RPMI8226 (cell line): ENCODE data around the gene NUP93.
"Not testable (repeated sequence)": the region's sequence is repeated elsewhere in the genome, so short reads cannot be mapped to it uniquely, and the experiment has no call there.

ENCODE experiments used
- DNase-seq: peaks from one replicate; pipeline ENCODE4 v3.0.0-alpha.2; 2015

NUP93 gene

GRCh38 chr16:56852968-56853367 lies 123.0 kb downstream of the NUP93 start:
- no peak for DNase-seq

- no peak for DNase-seq
These were observed 125.3 kb downstream of the NUP93 start for GRCh38 chr16:56855201-56855600.

GRCh38 chr16:56855946-56856345 lies 126.0 kb downstream of the NUP93 start:
- DNase-seq, result no peak

GRCh38 chr16:56856876-56857447 lies 127.0 kb downstream of the NUP93 start:
- no peak for DNase-seq

GRCh38 chr16:56858374-56858773 lies 128.4 kb downstream of the NUP93 start:
- no peak for DNase-seq

GRCh38 chr16:56859636-56860035 lies 129.7 kb downstream of the NUP93 start:
- no peak for DNase-seq

- DNase-seq, result peak; percentile 87
These were observed 130.5 kb downstream of the NUP93 start for GRCh38 chr16:56860226-56861020.

GRCh38 chr16:56861092-56861610 lies 131.2 kb downstream of the NUP93 start:
- DNase-seq, result no peak

GRCh38 chr16:56861756-56862155 lies 131.8 kb downstream of the NUP93 start:
- no peak for DNase-seq

GRCh38 chr16:56862776-56863175 lies 132.8 kb downstream of the NUP93 start:
- DNase-seq, result peak; percentile 43

- no peak for DNase-seq
These were observed 135.0 kb downstream of the NUP93 start, which contains the start of gene SLC12A3 for GRCh38 chr16:56864960-56865359. SLC12A3 (plus strand) TSS chr16:56865207; CDS start chr16:56865236, 29 bp downstream.

GRCh38 chr16:56865394-56866062 lies 135.6 kb downstream of the NUP93 start:
- no peak for DNase-seq

- peak; percentile 75 for DNase-seq
These were observed 137.3 kb downstream of the NUP93 start for GRCh38 chr16:56866955-56867830.

- DNase-seq, result no peak
These were observed 138.2 kb downstream of the NUP93 start for GRCh38 chr16:56868175-56868574.

GRCh38 chr16:56868766-56869165 lies 138.8 kb downstream of the NUP93 start:
- DNase-seq, result not testable (repeated sequence)

GRCh38 chr16:56869513-56870275 lies 139.8 kb downstream of the NUP93 start:
- DNase-seq, result peak; percentile 56

GRCh38 chr16:56870276-56870888 lies 140.5 kb downstream of the NUP93 start:
- DNase-seq, result no peak

- DNase-seq, result peak; percentile 59
These were observed 141.3 kb downstream of the NUP93 start for GRCh38 chr16:56871172-56871593.

GRCh38 chr16:56872863-56873391 lies 143.0 kb downstream of the NUP93 start:
- no peak for DNase-seq

- no peak for DNase-seq
These were observed 144.9 kb downstream of the NUP93 start for GRCh38 chr16:56874800-56875199.

- DNase-seq, result no peak
These were observed 146.1 kb downstream of the NUP93 start for GRCh38 chr16:56876048-56876447.
